KOPT-K1 (cell line): ENCODE results near the gene CIDEB.

Source experiments
- H3K27ac ChIP-seq: fragments of 200-600 bp; sonication (generic); 2 replicates; pipeline ENCODE4 v1.5.1; 2016; ENCODE audit warnings: antibody characterized with exemption, mild to moderate bottlenecking, low read depth, low read length; ENCODE audit not compliant: poor library complexity, severe bottlenecking
- H3K36me3 ChIP-seq: fragments of 200-600 bp; sonication (generic); 2 replicates; pipeline ENCODE4 v1.5.1; 2017; ENCODE audit warnings: antibody characterized with exemption, mild to moderate bottlenecking, low read length, moderate library complexity; ENCODE audit not compliant: insufficient read depth
- H3K9me3 ChIP-seq: fragments of 200-600 bp; sonication (generic); 2 replicates; pipeline ENCODE4 v1.5.1; 2017; ENCODE audit warnings: antibody characterized with exemption, low read length, mild to moderate bottlenecking; ENCODE audit not compliant: insufficient read depth, poor library complexity, severe bottlenecking

The CIDEB gene

GRCh38 chr14:24323341-24323740 lies 15.6 kb upstream of the CIDEB start:
- no peak overlapping the region for H3K27ac ChIP-seq
- H3K9me3 ChIP-seq = no peaks in the 10 kb centered on the region
- H3K36me3 ChIP-seq = no peaks in the 10 kb centered on the region

- H3K9me3 ChIP-seq = no peaks in the 10 kb centered on the region
- H3K27ac ChIP-seq = no peak overlapping the region
Observed at GRCh38 chr14:24322672-24323071, 14.9 kb upstream of the CIDEB start.

GRCh38 chr14:24321212-24321975 lies 13.6 kb upstream of the CIDEB start:
- Histone ChIP-seq H3K27ac (no peak overlapping the region), H3K9me3 (no peaks in the 10 kb centered on the region), H3K36me3 (no peaks in the 10 kb centered on the region)

More at GRCh38 chr14:24322672-24323071, 14.9 kb upstream of the CIDEB start:
- H3K36me3 ChIP-seq = no peaks in the 10 kb centered on the region

- Histone ChIP-seq H3K27ac (no peak overlapping the region), H3K36me3 (peaks cover 13% of the 10 kb centered on the region), H3K9me3 (no peaks in the 10 kb centered on the region)
Observed at GRCh38 chr14:24317141-24317928, 9.6 kb upstream of the CIDEB start.

GRCh38 chr14:24316597-24316950 lies 8.8 kb upstream of the CIDEB start:
- H3K36me3 ChIP-seq = peaks cover 20% of the 10 kb centered on the region
- no peaks in the 10 kb centered on the region for H3K9me3 ChIP-seq
- no peak overlapping the region for H3K27ac ChIP-seq

GRCh38 chr14:24315807-24316596 lies 8.2 kb upstream of the CIDEB start:
- Histone ChIP-seq H3K36me3 (peaks cover 25% of the 10 kb centered on the region), H3K9me3 (no peaks in the 10 kb centered on the region), H3K27ac (no peak overlapping the region)

GRCh38 chr14:24315243-24315806 lies 7.5 kb upstream of the CIDEB start:
- H3K27ac ChIP-seq = no peak overlapping the region
- H3K9me3 ChIP-seq = no peaks in the 10 kb centered on the region
- peaks cover 29% of the 10 kb centered on the region for H3K36me3 ChIP-seq

GRCh38 chr14:24314377-24315193 lies 6.8 kb upstream of the CIDEB start:
- peaks cover 36% of the 10 kb centered on the region for H3K36me3 ChIP-seq
- no peaks in the 10 kb centered on the region for H3K9me3 ChIP-seq
- no peak overlapping the region for H3K27ac ChIP-seq

- Histone ChIP-seq H3K9me3 (no peaks in the 10 kb centered on the region), H3K27ac (no peak overlapping the region), H3K36me3 (peaks cover 43% of the 10 kb centered on the region)
Observed at GRCh38 chr14:24313913-24314312, 6.1 kb upstream of the CIDEB start.

GRCh38 chr14:24312736-24313507 lies 5.1 kb upstream of the CIDEB start:
- H3K36me3 ChIP-seq = peaks cover 50% of the 10 kb centered on the region
- H3K27ac ChIP-seq = no peak overlapping the region
- H3K9me3 ChIP-seq = no peaks in the 10 kb centered on the region

GRCh38 chr14:24311837-24312615 lies 4.2 kb upstream of the CIDEB start:
- Histone ChIP-seq H3K36me3 (peaks cover 58% of the 10 kb centered on the region), H3K9me3 (no peaks in the 10 kb centered on the region), H3K27ac (no peak overlapping the region)

- Histone ChIP-seq H3K9me3 (no peaks in the 10 kb centered on the region), H3K27ac (no peak within 1 kb of the TSS), H3K36me3 (peaks cover 69% of the 10 kb centered on the region)
Observed at GRCh38 chr14:24310646-24311604, 3.1 kb upstream of the CIDEB start, which contains the start of gene LTB4R. TSS of gene LTB4R (plus strand) at chr14:24311502. CDS start at chr14:24315652, 4,150 bp downstream.
